ENCODE data around the gene INPP4B.

DNA sequence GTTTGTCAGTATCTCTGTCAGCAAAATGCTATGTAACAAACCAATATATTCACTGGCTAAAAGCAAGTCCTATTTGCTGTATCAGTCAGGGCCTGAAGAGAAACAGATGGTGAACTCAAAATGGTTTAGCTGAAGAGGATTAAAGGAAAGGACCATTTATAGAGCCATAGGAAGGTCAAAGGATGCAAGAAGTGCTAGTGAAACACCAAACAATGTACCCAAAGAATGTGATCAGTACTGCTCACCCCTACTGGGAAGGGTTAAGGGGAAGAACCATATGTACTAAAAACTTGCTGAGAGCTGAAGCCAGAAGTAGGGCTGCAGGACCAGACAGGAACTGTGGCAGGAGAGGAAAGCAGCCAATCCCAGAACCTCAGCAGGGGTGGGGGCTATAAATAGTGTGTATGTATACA is 479.3 kb downstream of the INPP4B start:
- TF ChIP-seq, protein P1, sequence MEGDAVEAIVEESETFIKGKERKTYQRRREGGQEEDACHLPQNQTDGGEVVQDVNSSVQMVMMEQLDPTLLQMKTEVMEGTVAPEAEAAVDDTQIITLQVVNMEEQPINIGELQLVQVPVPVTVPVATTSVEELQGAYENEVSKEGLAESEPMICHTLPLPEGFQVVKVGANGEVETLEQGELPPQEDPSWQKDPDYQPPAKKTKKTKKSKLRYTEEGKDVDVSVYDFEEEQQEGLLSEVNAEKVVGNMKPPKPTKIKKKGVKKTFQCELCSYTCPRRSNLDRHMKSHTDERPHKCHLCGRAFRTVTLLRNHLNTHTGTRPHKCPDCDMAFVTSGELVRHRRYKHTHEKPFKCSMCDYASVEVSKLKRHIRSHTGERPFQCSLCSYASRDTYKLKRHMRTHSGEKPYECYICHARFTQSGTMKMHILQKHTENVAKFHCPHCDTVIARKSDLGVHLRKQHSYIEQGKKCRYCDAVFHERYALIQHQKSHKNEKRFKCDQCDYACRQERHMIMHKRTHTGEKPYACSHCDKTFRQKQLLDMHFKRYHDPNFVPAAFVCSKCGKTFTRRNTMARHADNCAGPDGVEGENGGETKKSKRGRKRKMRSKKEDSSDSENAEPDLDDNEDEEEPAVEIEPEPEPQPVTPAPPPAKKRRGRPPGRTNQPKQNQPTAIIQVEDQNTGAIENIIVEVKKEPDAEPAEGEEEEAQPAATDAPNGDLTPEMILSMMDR (IDR thresholded peaks at IDR 0.05) = no peak
- no peak for TF ChIP-seq ZFX (IDR thresholded peaks at IDR 0.05; ENCODE audit: borderline replicate concordance)

Data from 22Rv1 (cell line).